GM12872 (cell line): ENCODE data around the gene PCBD2.

Experiments
- CTCF ChIP-seq: IDR thresholded peaks from 3 replicates; pipeline ENCODE4 v1.5.1; 2011; ENCODE audit warnings: low read depth, mild to moderate bottlenecking, low read length, moderate library complexity; ENCODE audit not compliant: insufficient read depth

The PCBD2 gene

GRCh38 chr5:135007749-135008363 lies 102.9 kb downstream of the PCBD2 start:
- TF ChIP-seq CTCF, result no peak

GRCh38 chr5:135008556-135008955 lies 103.6 kb downstream of the PCBD2 start:
- TF ChIP-seq CTCF, result no peak

GRCh38 chr5:135008981-135009735 lies 104.2 kb downstream of the PCBD2 start:
- TF ChIP-seq CTCF, result no peak

GRCh38 chr5:135009736-135010501 lies 105.0 kb downstream of the PCBD2 start:
- TF ChIP-seq CTCF, result no peak

GRCh38 chr5:135010502-135011354 lies 105.8 kb downstream of the PCBD2 start:
- no peak; the same call in 2 of the 3 replicates for TF ChIP-seq CTCF

GRCh38 chr5:135011355-135012032 lies 106.6 kb downstream of the PCBD2 start:
- TF ChIP-seq CTCF, result no peak
